Ammon's horn (tissue), 1 donor: ENCODE data around the gene DYSF.
A peak's percentile ranks its signal among the peaks of the same experiment; 100 is the strongest.

Experiments
- DNase-seq: peaks from one replicate; pipeline ENCODE4 v3.0.0-alpha.2; 2016; ENCODE audit warnings: low spot score

Gene DYSF

DNA sequence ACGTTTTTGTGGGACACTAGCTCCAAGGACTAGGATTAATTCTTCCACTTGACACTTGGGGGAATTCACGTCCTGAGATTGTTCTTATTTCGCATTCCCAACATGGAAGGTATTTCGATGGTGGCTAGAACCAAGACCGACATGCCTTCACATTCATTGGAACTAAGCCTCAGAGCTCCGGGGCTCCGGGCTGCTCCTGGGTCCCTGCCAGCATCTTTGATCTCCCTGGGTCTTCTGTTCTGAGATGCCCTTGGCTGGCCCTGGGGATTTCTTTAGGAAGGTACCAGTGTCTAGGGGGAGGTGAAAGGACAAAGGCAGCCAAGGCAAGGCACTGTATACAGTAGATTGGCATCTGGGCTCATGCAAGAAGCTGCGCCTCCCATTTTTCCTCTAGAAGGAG lies 76.8 kb downstream of the DYSF start:
- no peak for DNase-seq

DNA sequence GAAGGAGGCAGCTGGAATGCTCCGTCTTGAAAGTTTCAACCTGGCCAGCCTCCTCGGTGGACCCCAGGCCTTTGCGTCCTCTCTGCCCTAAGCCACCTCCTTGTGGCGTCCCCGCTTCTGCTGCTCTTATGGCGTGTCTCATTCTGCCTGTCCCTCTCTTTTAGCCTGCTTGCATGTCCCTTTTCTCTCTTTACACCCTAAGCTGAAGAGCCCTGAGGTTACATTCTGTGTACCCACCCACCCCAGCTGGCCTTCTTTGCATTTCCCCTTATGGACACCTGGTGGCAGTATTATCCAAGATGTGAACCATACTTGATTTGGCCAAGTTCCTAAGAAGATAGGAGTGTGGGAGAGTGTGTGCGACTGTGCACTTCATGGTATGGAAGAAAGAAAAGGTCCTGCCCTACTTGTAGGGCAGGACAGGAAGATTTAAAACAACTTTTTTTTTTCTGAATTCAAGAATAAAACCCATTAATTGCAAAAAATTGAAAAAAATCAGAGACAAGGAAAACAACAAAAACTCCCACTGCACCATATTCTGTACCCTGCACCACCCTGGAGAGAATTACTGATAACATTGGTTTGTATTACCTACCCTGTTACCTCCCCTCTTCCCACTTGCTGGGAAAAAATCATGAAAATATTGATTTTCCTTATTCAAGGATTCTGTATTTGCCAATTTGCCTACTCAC lies 77.4 kb downstream of the DYSF start:
- DNase-seq = peak; percentile 26

- no peak for DNase-seq
These were observed 78.2 kb downstream of the DYSF start for GRCh38 chr2:71531522-71532047.

- DNase-seq = no peak
These were observed 79.0 kb downstream of the DYSF start for GRCh38 chr2:71532327-71532726.

DNA sequence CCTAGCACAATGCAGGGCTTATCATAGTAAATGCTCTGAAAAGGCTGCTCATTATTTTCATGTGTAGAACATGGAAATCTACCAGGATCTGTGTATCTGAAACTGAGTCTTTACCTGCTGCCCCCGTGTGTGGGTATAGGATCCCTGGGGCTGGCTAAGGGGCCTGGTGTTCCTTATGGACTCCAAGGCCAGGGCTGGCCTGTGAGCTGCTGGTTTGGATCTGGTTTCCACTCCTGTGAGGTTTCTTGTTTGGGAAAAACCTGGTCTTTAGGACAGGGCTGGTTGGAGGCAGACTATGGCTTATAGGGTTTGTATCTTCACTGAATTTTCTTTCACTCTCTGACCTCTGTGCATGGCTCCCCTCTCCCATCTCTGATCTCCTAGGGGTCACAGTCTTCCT lies 80.8 kb downstream of the DYSF start:
- no peak for DNase-seq

DNA sequence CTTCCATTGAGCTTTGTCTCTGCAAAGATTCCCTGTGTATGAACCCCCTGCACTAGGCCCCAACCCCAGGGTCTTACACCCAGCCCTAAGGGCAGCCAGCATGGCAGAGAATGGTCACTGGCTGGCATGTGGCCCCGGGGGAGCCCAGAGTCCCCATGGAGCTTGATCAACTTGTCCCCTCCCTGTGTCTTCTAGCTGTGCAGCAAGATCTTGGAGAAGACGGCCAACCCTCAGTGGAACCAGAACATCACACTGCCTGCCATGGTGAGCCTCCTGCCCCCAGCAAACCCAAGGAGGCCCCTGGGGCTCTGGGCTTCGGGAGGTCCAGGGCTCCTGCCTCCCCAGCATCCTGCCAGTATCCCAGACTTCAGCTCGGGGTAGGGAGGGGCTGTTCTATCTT lies 81.5 kb downstream of the DYSF start:
- no peak for DNase-seq

GRCh38 chr2:71535526-71535925 lies 82.2 kb downstream of the DYSF start:
- DNase-seq = no peak

- no peak for DNase-seq
These were observed 82.9 kb downstream of the DYSF start for GRCh38 chr2:71536226-71536671.

GRCh38 chr2:71538241-71538640 lies 84.9 kb downstream of the DYSF start:
- DNase-seq = no peak

- DNase-seq = no peak
These were observed 85.4 kb downstream of the DYSF start for GRCh38 chr2:71538656-71539265.

- no peak for DNase-seq
These were observed 87.5 kb downstream of the DYSF start for GRCh38 chr2:71540818-71541217.

DNA sequence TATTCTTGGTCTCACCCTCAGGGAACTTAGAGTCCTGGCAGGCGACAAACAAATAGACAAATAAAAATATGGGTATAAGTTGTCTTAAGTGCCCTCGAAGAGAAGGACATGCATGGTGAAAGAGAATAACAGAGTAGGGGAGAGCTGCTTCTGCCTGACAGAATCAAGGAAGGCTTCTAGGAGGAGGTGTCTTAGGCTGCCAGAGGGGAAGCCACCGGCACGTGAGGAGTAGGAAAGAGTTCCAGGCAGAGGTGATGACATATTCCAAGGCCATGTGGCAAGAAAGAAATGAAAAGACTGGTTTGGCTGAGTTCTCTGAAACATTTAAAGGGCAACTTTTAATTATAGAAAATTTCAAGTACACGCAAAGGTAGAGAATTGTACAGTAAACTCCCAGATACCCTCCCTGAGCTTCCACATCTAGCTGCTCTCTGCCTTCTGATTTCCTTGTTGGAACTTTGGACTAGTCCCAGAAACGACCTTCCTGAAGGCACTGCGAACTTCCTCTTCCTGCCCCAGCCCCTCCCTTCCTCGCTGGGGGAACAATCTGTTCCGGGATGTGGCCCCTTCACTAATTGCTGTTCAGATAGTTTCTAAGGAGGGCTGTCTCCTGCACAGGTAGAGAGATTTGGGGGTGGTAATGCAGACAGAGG lies 91.7 kb downstream of the DYSF start:
- no peak for DNase-seq

GRCh38 chr2:71545572-71546274 lies 92.4 kb downstream of the DYSF start:
- DNase-seq = peak; percentile 92

DNA sequence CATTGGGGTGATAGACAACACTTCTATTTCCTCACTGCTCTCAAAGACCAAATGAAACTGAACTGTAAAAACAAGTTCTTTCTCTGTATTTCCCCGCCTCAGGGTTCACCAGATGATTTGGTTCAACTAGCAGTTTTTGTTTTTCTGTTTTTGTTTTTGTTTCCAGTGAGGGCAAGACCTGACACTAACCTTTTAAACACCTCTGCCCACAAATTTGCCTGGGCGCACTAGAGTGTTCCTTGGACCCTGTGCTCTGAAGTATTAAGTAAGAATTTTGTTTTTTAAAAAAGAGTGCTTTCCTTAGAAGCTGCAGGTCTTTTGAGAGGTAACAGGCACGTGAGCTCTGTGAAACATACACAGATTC lies 92.9 kb downstream of the DYSF start:
- no peak for DNase-seq

- peak; percentile 64 for DNase-seq
These were observed 93.5 kb downstream of the DYSF start for GRCh38 chr2:71546777-71547281.

DNA sequence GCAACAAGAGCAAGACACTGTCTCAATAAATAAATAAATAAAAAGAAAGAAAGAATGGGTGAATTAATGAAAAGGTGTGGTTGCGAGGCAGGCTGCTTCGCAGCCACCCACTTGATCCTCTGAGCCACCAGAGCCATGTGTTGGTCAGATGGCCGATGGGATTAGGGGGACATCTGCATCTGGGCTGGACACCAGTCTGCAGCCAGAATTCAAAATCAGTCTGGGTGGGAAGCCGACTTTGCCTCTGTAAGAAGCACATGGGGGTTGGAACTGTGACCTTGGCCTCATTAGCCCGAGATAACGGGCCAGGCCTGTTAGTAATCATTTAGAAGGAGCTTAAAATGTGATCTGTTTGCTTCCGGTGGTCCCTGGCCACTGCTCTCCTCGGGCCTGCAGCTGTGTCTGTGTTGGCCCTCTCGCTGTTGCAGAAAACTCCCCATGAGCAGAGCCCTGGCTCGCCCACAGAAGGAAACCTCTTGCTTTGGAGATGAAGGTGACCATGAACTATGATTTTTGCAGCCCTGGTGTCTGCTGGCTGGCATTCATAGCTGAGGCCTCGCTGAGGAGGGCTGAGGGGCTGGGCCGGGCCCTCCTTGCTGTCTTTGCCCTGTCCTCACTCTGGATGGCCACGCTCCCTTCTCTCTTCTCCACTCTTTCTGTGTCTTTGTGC lies 94.4 kb downstream of the DYSF start:
- DNase-seq = no peak

- DNase-seq = peak; percentile 86
These were observed 95.5 kb downstream of the DYSF start for GRCh38 chr2:71548646-71549425.

- DNase-seq = no peak
These were observed 97.7 kb downstream of the DYSF start for GRCh38 chr2:71550801-71551630.

DNA sequence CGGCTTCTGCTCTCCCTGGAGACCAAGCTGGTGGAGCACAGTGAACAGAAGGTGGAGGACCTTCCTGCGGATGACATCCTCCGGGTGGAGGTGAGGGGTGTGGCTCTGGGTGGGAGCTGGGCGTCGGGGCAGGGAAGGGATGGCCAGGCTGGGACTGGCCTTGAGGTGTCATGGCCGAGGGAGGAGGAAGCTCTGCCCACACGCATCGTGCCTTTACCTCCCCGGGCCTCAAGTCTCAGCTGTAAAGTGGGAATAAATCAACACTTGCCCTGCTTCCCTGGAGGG lies 98.2 kb downstream of the DYSF start:
- DNase-seq = no peak

DNA sequence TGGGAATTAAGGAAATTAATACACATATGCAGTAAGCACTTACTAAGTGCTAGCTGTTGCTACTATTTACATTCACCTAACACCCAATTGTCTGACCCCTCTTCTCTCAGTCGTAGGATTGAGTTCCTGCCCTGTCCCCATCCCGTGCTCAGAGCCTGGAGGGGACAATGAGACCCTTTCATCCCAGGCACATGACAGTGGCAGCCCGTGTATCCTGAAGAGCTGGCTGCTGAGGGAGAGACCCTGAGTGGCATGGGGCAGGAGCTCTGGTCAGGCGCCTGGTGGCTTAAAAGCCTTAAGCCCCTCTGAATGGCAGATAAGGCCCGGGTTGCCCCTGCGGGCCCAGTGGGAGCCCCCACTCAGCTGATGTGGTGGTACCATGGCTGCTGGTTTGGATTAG lies 99.0 kb downstream of the DYSF start:
- DNase-seq = no peak
